HG02610 (cell line): ENCODE data around the gene FAS.

Experiments used
- ATAC-seq: cut with Tn5 transposase; IDR thresholded peaks from one replicate; pipeline ENCODE4 v1.9.1; 2021; ENCODE audit warnings: mild to moderate bottlenecking, moderate library complexity; ENCODE audit not compliant: unreplicated experiment

FAS gene

DNA sequence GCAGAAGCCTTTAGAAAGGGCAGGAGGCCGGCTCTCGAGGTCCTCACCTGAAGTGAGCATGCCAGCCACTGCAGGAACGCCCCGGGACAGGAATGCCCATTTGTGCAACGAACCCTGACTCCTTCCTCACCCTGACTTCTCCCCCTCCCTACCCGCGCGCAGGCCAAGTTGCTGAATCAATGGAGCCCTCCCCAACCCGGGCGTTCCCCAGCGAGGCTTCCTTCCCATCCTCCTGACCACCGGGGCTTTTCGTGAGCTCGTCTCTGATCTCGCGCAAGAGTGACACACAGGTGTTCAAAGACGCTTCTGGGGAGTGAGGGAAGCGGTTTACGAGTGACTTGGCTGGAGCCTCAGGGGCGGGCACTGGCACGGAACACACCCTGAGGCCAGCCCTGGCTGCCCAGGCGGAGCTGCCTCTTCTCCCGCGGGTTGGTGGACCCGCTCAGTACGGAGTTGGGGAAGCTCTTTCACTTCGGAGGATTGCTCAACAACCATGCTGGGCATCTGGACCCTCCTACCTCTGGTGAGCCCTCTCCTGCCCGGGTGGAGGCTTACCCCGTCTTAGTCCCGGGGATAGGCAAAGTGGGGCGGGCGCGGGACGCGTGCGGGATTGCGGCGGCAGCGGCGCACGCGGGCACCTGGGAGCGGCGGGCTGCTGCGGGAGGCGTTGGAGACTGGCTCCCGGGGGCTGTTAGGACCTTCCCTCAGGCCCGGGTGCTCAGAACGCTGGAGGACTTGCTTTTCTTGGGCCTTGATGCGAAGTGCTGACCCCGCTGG, at the start of gene FAS:
TSS of gene FAS (plus strand) at position 415 of the 777 bp plus-strand sequence. CDS start at position 494, 79 bp downstream.
- peak; percentile 81 for ATAC-seq

DNA sequence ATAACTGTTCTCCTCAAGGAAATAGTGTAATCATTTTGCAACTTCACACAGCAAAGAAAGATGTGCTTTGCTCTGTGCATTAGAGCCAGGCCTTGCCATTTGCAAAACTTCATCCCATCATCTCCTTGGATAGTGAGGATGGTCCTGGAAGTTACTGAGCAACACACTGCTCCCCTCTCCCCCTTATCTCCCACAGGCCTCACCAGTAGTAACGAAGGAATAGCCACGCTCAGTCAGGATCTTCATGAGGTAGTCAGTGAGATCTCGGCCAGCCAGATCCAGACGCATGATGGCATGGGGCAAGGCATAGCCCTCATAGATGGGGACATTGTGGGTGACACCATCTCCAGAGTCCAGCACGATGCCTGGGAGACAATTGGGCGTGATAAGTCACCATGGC, 49.6 kb upstream of the FAS start:
- ATAC-seq: no peak

DNA sequence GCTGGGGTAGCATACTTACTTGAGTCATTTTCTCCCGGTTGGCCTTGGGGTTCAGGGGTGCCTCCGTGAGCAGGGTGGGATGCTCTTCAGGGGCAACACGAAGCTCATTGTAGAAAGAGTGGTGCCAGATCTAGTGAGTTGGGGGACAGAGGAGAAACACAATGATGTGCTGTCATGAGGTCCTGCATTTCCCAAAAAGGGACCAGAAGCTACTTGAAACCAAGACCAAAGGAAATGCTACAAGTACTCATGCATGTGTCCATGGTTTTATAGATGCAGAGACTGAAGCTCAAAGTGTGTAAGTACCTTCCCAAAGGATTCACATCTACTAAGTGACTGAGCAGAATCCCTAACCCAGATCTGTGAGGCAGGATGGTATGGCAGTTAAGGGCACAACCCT, 46.8 kb upstream of the FAS start:
- ATAC-seq: no peak

DNA sequence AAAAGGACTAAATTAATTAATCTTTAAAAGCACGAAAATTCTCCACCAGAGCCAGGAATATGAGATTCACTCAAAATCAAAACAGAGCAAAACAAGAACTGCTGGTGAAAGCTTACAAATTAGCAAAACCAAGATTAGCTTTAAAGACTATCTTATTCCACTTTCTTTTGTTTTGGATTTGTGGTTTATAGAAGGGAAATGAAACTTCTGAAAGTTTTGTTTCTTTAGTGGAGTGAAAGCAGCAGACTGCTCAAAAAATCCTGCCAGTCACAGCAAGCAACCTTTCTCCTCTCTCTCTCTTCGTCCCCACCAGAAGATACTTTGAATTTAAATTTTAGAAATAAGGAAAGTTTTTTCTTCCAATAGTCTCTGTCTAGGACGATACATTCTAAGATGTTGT, 45.8 kb upstream of the FAS start:
- no peak for ATAC-seq

DNA sequence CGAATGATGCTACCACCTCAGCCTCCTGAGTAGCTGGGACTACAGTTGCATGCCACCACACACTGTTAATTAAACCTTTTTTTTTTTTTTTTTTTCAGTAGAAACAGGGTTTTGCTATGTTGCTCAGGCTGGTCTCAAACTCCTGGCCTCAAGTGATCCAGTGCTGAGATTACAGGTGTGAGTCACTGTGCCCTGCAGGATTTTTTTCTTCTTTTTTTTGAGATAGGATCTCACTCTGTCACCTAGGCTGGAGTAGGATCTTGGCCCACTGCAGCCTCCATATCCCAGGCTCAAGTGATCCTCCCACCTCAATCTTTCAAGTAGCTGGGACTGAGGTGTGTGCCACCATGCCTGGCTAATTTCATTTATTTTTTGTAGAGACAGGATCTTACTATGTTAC, 44.4 kb upstream of the FAS start:
- ATAC-seq: no peak

DNA sequence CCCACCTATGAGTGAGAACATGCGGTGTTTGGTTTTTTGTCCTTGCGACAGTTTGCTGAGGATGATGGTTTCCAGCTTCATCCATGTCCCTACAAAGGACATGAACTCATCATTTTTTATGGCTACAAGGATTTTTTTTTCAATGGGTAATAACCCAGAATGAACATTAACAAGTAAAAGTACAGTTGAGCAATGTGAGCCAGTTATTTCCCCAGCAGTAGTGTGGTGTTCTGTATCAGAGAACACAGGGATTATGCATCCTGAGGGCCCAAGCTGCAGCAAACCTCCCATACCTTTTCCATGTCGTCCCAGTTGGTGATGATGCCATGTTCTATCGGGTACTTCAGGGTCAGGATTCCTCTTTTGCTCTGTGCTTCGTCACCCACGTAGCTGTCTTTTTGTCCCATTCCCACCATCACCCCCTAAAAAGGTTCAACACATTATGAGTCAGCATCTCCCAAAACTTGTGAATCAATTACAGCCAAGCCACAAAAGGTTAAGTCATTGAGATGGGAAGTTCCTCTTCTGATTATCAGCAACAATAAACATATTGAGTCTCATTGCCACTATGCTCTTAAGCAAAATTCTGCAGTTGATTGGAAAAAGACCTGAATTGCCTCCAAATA, 43.5 kb upstream of the FAS start:
- no peak for ATAC-seq

DNA sequence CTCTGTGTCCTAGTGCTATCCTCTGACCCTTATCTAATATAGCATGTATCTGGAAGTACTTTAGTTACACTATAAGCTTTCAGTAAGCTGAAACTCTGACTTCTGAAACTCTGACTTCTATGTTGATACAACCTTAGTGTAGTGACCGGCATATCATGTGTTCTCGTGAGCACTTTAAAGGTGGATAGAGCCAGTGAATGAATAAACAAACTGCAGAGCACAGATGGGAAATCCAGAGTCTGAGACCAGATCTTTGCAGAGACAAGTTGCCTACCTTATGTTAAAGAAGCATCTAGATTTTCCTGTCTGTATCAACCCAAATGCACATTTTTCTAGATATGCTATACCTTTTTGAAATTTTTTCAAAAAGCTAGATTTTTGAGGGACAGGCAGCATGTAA, 41.5 kb upstream of the FAS start:
- ATAC-seq: no peak

DNA sequence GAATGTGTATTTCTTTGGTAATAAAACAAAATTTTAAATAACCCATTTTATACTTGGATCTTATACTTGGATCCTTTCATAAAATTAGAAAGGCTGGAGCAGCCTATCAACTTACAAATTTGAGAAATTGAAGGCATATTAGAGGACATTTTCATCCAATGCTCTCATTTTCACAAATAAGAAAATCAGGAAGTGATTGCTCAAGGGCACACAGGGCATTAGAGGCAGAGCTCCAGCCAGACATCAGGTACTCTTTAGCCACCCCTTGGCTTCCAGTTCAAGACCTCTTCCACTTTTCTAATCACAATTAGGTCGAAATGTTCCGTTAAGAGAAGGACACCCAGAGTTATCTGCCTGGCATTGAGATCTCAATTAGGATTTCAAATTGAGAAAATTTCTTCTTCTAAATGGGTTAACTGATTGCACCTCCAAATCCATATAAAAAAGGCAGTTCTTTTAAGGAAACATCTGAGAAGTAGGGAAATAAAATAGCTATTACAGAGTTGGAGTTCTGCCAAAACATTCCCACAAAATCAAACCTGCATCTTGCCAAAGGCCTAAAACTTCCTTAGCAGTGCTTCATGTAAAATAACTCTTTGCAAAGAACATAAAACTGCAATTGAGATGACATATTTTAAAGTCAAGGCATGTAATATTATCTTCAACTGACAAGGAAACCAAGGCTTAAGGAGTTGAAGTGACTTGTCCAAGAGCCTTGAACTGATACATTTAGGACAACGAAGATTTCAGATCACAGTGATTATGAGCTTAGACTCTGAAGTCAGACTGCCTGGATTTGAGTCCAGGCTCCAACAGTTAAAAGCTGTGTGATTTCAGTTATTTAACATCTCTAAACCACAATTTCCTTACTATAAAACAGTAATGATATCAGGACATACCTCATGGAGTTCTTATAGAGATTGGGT, 40.4 kb upstream of the FAS start:
- ATAC-seq: no peak

DNA sequence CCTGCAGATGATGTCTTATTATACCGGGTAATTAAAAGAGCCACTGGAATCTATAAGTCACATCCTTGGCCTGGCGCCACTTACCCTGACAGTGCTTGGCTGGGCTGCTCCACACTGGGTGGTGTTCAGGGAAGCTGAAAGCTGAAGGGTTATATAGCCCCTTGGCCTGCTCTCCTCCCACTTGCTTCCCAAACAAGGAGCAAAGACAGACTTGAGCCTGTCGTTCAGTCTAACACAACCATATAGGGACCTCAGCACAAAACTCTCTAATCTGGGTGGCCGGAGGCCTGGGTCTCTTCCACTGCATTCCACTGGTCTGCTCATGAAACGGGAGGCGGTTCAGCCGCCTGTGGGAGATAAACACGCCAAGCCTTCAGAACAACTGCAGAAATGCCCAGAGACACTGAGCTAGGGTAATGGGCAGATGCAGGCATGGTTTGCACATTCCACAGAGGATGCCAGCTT, 37.9 kb upstream of the FAS start, which contains the start of gene ACTA2:
TSS of gene ACTA2 (minus strand) at position 127 of the 465 bp plus-strand sequence. CDS start 3,843 bp downstream, outside the sequence.
- ATAC-seq: no peak

DNA sequence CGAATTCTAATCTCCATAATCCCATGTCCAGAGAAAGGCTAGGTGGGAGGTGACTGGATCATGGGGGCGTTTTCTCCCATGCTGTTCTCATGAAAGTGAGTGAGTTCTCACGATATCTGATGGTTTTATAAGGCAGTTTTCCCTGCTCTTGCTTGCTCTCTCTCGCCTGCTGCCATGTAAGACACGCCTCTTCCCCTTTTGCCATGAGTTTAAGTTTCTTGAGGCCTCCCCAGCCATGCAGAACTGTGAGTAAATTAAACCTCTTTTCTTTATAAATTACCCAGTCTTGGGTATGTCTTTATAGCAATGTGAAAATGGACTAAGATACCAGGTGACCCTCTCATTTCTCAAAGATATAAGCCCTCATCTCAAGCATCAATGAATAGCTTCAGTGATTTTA, 36.9 kb upstream of the FAS start:
- no peak for ATAC-seq

DNA sequence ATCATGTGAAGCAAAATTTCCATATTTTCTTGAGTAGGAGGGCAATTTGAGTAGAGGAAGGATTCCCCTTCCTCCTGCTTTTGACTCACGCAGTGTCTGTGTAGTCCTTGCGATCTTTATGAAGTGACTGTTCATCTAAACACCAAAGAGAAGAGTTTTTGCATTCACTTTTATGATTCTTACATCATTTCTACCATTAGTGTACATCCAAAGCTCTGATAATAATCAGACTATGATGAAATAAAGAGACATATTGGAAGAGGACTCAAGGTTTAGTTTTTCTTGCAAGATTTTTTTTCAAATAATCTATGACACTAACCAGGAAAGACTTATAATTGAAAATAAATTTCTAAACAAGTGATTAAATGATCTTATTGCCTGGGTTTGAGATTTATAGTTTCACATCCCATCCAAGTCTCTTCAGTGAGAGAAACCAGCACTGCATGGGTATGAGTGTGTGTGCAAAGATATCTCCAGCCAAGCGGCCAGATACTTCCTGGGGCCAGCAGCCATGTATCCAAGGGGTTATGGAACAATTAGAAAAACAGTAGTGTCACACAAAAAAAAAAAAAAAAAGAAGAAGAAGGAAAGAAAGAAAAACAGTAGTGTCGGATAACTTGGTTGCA, 36.0 kb upstream of the FAS start:
- ATAC-seq: no peak

DNA sequence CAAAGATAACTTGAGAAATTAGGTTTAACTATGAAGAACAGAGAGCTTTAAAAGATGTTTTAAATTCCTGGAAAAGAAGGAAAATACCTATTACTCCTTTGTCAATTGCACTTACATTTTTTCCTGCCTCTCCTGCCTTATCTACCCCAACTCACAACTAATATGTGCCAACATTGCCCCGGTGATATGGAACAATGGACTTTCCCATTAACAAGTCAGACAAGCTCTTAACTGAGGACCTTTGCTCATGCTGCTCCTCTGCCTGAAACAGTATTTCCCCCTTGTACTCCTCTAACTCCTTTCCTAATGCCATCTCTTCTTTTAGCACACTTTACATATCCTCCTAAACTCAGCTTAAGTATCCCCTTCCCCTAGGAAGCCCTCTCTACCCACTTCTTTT, 33.2 kb upstream of the FAS start:
- no peak for ATAC-seq

DNA sequence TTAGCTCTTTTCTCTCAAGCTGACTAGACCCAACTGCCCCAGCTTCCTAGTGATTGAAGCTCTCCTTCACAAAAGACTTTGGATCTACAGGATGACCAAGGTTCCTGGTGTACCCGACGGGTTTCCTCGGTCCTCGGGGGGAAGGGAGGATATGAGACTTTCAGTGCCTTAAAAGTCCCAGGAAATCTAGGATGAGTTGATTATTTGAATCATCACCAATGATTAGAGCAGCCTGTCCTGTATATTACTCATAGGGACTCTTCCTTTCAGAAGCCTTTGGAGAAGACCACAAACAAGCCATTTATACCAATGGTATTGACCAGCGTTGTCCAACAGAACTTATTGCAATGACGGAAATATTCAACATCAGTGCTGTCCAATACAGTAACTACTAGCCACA, 31.9 kb upstream of the FAS start:
- ATAC-seq: no peak

DNA sequence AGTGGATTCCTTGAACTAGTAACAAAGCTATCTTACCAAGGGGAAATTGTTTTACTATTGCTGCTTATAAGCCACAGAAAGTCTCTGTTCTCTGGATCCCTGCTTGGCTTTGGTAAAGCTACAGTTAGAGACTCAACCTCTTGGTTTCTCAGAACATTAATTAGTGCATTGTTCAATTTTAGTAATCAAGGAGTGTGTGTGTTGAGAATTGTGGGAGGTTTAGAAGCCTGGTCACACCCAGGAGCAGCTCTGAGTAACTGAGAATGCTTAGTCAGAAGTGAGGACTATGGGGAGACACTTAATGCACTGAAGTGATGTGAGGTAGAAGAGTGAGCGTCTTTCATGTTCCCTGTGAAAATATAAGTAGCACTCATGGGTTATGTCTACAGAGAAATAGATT, 29.8 kb upstream of the FAS start:
- no peak for ATAC-seq

DNA sequence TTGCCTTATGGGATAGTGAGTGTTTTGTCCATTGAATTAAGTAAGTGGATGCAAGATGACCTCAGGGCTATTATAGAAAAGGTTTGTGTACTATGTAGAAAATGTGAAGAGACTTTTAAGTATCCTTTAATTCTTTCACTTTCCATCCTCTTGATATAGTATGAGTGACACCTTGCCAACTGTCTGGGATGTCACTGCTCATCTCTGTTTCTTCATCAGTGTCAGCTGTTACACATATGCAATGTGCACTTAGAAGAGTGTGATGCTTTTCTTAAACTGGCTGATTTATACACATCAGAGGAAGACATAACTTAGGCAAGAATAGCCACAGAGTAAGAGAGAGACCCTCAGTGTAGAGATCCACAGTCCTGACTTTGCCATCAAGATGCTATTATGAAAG, 29.3 kb upstream of the FAS start:
- no peak for ATAC-seq

DNA sequence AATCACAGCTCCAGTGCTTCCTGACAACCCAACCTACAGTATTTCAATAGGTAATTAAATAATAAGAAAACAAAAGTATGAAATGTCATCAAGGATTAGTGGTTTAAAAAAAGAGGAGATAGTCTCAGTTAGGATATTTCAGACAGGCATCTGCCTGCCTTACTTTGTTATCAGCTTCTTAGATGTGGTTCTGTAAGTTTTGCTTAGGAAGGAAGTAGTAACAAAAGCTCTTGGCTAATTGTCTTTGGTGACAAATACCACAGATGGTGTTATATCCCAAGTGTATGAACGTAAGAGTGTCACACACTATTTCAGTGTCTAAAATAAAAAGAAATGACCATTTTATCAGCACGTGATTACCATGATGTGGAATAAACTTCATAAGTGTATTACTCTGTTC, 28.3 kb upstream of the FAS start:
- no peak for ATAC-seq

DNA sequence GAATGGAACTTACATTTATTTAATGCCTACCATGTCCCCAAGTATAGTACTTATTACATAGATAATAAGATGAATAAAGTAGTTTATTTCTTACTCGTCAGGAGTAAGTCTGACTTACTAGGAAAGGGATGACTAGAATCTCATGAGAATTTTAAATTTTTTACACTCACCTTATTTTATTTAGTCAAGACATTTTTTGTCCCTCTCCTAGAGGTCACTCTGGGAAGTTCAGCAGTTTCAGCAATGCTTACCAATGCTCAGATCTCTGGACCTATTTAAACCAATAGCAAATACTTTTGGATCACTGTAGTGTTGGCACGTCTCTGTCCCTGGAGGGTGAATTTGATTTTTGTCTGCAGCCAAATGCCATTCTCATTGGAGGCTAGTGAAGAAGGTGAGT, 27.3 kb upstream of the FAS start:
- ATAC-seq: no peak

DNA sequence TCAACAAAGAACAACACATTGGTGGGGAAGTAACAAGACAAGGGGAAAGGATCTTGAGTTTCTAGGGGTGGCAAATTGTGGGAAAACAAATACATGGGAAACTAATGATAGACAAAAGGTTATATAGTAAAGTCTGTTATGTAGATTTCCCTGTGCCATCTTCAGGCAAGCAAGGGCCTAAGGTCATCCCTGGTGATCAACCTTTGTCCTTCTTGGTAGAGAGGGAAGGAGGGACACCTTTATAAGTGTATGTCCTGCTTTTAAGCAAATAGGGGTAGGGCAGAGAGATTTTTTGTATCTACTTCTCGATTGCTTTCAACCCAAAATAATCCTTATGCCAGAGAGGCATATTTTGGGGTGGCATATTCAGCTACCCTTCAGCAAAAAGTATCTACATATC, 26.2 kb upstream of the FAS start:
- no peak for ATAC-seq

DNA sequence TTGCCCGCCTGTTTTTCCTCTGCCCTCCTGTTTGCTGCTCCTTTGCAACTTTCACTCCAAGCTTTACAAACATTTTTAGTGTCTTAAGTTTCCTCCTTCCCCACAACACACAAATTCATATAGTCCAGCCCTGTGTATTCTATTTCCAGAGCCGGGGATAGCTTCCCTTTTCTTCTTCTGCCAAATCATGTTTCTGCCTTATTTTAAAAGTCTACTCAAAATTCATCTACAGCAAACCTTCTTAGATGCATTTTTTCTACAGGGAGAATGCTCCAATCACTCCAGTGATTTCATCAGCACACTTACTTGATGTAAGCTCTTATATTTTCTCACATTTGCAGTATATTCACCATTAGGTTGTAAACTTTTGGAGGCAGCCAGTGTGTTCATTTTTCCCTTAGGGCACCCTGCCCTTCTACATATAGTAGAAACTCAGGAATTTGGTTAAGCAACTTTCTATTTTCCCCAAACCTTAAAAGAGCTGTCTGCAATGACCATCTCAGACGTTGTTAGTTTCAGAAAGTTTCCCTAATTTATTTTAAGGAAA, 25.7 kb upstream of the FAS start:
- ATAC-seq: no peak

DNA sequence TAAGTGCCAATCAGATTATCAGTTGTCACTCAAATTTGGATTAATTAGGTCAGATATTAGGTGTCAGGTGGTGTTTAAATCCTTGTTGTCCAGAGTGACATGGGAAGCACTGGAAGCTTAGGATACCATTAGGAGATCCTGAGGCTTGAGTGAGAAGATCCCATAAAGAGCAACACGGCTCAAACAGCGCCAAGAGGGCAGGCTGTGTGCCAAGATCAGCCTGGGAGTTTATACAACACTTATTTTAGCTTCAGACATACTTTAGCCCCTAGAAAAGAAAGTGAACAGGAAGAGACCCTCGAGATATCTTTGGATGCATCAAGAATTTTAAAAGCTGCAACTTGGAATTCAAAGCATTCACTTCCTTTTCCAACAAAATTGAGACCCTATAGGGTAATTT, 23.8 kb upstream of the FAS start:
- ATAC-seq: no peak

DNA sequence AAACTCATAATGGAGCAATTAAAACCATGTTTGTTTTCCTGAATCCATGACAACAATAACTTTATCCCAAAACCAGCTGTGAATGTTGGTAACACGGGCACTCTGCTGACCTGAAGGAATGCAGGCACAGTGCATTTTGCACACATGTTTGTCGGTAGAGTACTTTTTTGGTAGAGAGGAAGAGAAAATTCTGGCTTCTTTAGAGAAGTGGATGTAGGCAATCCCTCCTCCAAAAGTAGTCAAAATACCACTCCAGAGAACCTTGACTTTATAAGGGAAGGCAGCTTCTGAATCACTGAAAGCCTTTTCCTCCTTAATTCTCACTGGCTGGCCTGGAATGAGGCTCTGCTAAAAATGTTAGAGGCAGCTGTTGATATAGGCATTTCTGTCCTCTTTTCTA, 22.2 kb upstream of the FAS start:
- no peak for ATAC-seq
